SH-SY5Y (cell line): Measurements from ENCODE around the gene COL13A1.

Experiments used
- GATA2 ChIP-seq: IDR thresholded peaks from 2 replicates; pipeline ENCODE4 v1.6.1; 2011; ENCODE audit warnings: mild to moderate bottlenecking, low read depth, low read length
- GATA3 ChIP-seq: IDR thresholded peaks from 2 replicates; pipeline ENCODE4 v1.6.1; 2011; ENCODE audit warnings: low read depth, mild to moderate bottlenecking, low read length, moderate library complexity

DNA sequence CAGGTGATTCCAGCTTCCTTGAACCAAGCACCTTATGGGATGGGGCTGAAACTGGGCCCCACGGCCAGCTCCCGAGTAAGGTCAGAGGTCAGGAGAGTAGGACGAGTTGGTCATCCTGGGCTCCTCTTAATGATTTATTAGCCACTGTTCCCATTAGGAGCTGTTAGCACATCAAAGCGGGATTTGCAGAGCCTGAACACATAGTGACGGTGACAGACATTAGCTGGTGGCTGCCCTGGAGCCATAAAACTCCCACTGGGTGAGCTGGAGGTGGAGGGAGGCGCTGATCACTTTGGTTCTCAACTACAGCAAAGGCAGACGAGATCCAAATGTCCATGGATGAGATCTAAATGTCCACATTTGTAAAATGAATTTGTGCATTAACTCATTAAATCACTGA, 48.1 kb downstream of the COL13A1 start:
- TF ChIP-seq GATA2: no peak
- TF ChIP-seq GATA3: no peak
